ENCODE data around the gene CILP2.
A peak's percentile ranks its signal among the peaks of the same experiment; 100 is the strongest.

CILP2 gene

GRCh38 chr19:19538061-19538784 lies at the start of gene CILP2:
CILP2 (plus strand) TSS chr19:19538265; CDS start chr19:19538350, 85 bp downstream.
- Mint-ChIP-seq H3K4me1 (peaks cover 37% of the 10 kb centered on the region), H3K27ac (peak within 1 kb of the TSS; percentile 49), H3K36me3 (no peaks in the 10 kb centered on the region), H3K27me3 (peaks cover 68% of the 10 kb centered on the region), H3K9me3 (no peaks in the 10 kb centered on the region), H3K4me3 (no peak within 1 kb of the TSS)
- CTCF ChIA-PET: interaction anchor here (1.2 kb wide), 1 partner anchor 17 kb away, joined by 6 read pairs; no protein-coding TSS in a partner anchor
- DNase-seq: peak; percentile 42

- Mint-ChIP-seq H3K36me3 (peaks cover 28% of the 10 kb centered on the region), H3K4me1 (peaks cover 52% of the 10 kb centered on the region), H3K4me3 (peak overlapping the region; percentile 54), H3K9me3 (no peaks in the 10 kb centered on the region), H3K27ac (peak overlapping the region; percentile 99), H3K27me3 (no peaks in the 10 kb centered on the region)
- peak; percentile 97 for DNase-seq
- CTCF ChIA-PET: interaction anchor here (1.0 to 4.5 kb wide), 11 partner anchors 9 to 264 kb away, joined by 3 to 89 read pairs (median 5); partner anchors contain the start of gene GATAD2A
Measured at GRCh38 chr19:19488875-19489690, 49.0 kb upstream of the CILP2 start.

- no peak for DNase-seq
- CTCF ChIA-PET: interaction anchor here (0.7 to 4.5 kb wide), 26 partner anchors 9 to 300 kb away, joined by 3 to 89 read pairs (median 4); partner anchors contain the start of gene GATAD2A
- no peak overlapping the region for H3K4me3 Mint-ChIP-seq
- no peaks in the 10 kb centered on the region for H3K9me3 Mint-ChIP-seq
- H3K4me1 Mint-ChIP-seq: peaks cover 52% of the 10 kb centered on the region
- H3K36me3 Mint-ChIP-seq: peaks cover 31% of the 10 kb centered on the region
- H3K27me3 Mint-ChIP-seq: no peaks in the 10 kb centered on the region
- H3K27ac Mint-ChIP-seq: peak overlapping the region; percentile 99
Measured at GRCh38 chr19:19489804-19490204, 48.3 kb upstream of the CILP2 start.

- Mint-ChIP-seq H3K4me3 (no peak overlapping the region), H3K4me1 (peaks cover 50% of the 10 kb centered on the region), H3K27ac (peak overlapping the region; percentile 99), H3K9me3 (no peaks in the 10 kb centered on the region), H3K36me3 (peaks cover 32% of the 10 kb centered on the region), H3K27me3 (no peaks in the 10 kb centered on the region)
- peak; percentile 89 for DNase-seq
- CTCF ChIA-PET: interaction anchor here (0.7 to 4.5 kb wide), 33 partner anchors 9 to 344 kb away, joined by 3 to 89 read pairs (median 4); partner anchors contain the start of gene GATAD2A
Measured at GRCh38 chr19:19490214-19490968, 47.7 kb upstream of the CILP2 start.

- peaks cover 37% of the 10 kb centered on the region for H3K36me3 Mint-ChIP-seq
- CTCF ChIA-PET: interaction anchor here (0.6 to 4.5 kb wide), 21 partner anchors 8 to 471 kb away, joined by 3 to 89 read pairs (median 5); partner anchors contain the start of gene GATAD2A
- no peaks in the 10 kb centered on the region for H3K9me3 Mint-ChIP-seq
- H3K4me1 Mint-ChIP-seq: peaks cover 41% of the 10 kb centered on the region
- peak overlapping the region; percentile 14 for H3K27ac Mint-ChIP-seq
- no peak overlapping the region for H3K4me3 Mint-ChIP-seq
- H3K27me3 Mint-ChIP-seq: no peaks in the 10 kb centered on the region
- no peak for DNase-seq
Measured at GRCh38 chr19:19491321-19492025, 46.6 kb upstream of the CILP2 start.

- H3K4me1 Mint-ChIP-seq: peaks cover 34% of the 10 kb centered on the region
- peaks cover 39% of the 10 kb centered on the region for H3K36me3 Mint-ChIP-seq
- H3K4me3 Mint-ChIP-seq: no peak overlapping the region
- H3K9me3 Mint-ChIP-seq: no peaks in the 10 kb centered on the region
- H3K27me3 Mint-ChIP-seq: no peaks in the 10 kb centered on the region
- DNase-seq: no peak
- CTCF ChIA-PET: interaction anchor here (0.6 to 1.7 kb wide), 4 partner anchors 107 to 471 kb away, joined by 3 to 6 read pairs (median 3); no protein-coding TSS in a partner anchor
- peak overlapping the region; percentile 30 for H3K27ac Mint-ChIP-seq
Measured at GRCh38 chr19:19492026-19492610, 45.9 kb upstream of the CILP2 start.

- H3K4me3 Mint-ChIP-seq: no peak overlapping the region
- no peak overlapping the region for H3K27ac Mint-ChIP-seq
- peaks cover 42% of the 10 kb centered on the region for H3K36me3 Mint-ChIP-seq
- CTCF ChIA-PET: no interaction called here
- no peaks in the 10 kb centered on the region for H3K27me3 Mint-ChIP-seq
- H3K4me1 Mint-ChIP-seq: peaks cover 17% of the 10 kb centered on the region
- H3K9me3 Mint-ChIP-seq: no peaks in the 10 kb centered on the region
- no peak for DNase-seq
Measured at GRCh38 chr19:19493841-19494546, 44.1 kb upstream of the CILP2 start.

- CTCF ChIA-PET: no interaction called here
- no peaks in the 10 kb centered on the region for H3K27me3 Mint-ChIP-seq
- no peak overlapping the region for H3K27ac Mint-ChIP-seq
- no peaks in the 10 kb centered on the region for H3K4me1 Mint-ChIP-seq
- H3K4me3 Mint-ChIP-seq: no peak overlapping the region
- H3K9me3 Mint-ChIP-seq: no peaks in the 10 kb centered on the region
- H3K36me3 Mint-ChIP-seq: peaks cover 48% of the 10 kb centered on the region
- DNase-seq: no peak
Measured at GRCh38 chr19:19495614-19496603, 42.2 kb upstream of the CILP2 start.

- H3K27me3 Mint-ChIP-seq: no peaks in the 10 kb centered on the region
- CTCF ChIA-PET: interaction anchor here (2.1 kb wide), 1 partner anchor 8 kb away, joined by 6 read pairs; no protein-coding TSS in a partner anchor
- peaks cover 63% of the 10 kb centered on the region for H3K36me3 Mint-ChIP-seq
- H3K9me3 Mint-ChIP-seq: no peaks in the 10 kb centered on the region
- H3K27ac Mint-ChIP-seq: no peak overlapping the region
- DNase-seq: no peak
- no peaks in the 10 kb centered on the region for H3K4me1 Mint-ChIP-seq
- H3K4me3 Mint-ChIP-seq: no peak overlapping the region
Measured at GRCh38 chr19:19498255-19498991, 39.6 kb upstream of the CILP2 start.

GRCh38 chr19:19499272-19499995 lies 38.6 kb upstream of the CILP2 start:
- no peak for DNase-seq
- peaks cover 64% of the 10 kb centered on the region for H3K36me3 Mint-ChIP-seq
- no peak overlapping the region for H3K27ac Mint-ChIP-seq
- CTCF ChIA-PET: interaction anchor here (2.1 kb wide), 1 partner anchor 9 kb away, joined by 6 read pairs; no protein-coding TSS in a partner anchor
- H3K4me1 Mint-ChIP-seq: no peaks in the 10 kb centered on the region
- no peaks in the 10 kb centered on the region for H3K27me3 Mint-ChIP-seq
- no peak overlapping the region for H3K4me3 Mint-ChIP-seq
- H3K9me3 Mint-ChIP-seq: no peaks in the 10 kb centered on the region
